H1 (cell line): Measurements from ENCODE around the gene KIF5A. TPM values are rescaled to one million over a fixed set of nuclear protein-coding genes. Genes with fewer than 3 reads are reported as not detected.

Experiments
- CTCF ChIA-PET: fragments of 300-600 bp; sonication (Branson Sonifier 250); formaldehyde crosslinking; loops from one replicate; lab custom pipeline; 2021; ENCODE audit not compliant: partially characterized antibody; lab: Charles Lee
- POLR2A ChIA-PET: fragments of 300-600 bp; sonication (Branson Sonifier 250); formaldehyde crosslinking; loops from one replicate; lab custom pipeline; 2021; ENCODE audit warnings: inconsistent platforms; ENCODE audit not compliant: partially characterized antibody; lab: Charles Lee
- DNase-seq, 2 experiments: peaks; one replicate each; pipeline versions ENCODE4 v3.0.0 to v3.0.0-alpha.2; 2010 to 2022; ENCODE audit warnings: low spot score in 2 of 2, low read depth in 1 of 2, mixed read lengths in 1 of 2
- FAIRE-seq: peaks from 2 replicates; lab custom pipeline; 2011; peaks lifted over from hg19 to GRCh38; lab: Jason Lieb, UNC
- H2AFZ ChIP-seq: 2 replicates; pipeline ENCODE4 v1.8.1; 2012; ENCODE audit warnings: low read length, inconsistent platforms
- H2AK5ac ChIP-seq: 2 replicates; pipeline ENCODE4 v1.6.1; 2013; ENCODE audit warnings: low read depth, low read length
- H2BK120ac ChIP-seq: replicated peaks from 2 replicates; pipeline ENCODE3; 2013; ENCODE audit warnings: low read depth, low read length, inconsistent platforms
- H2BK12ac ChIP-seq: 2 replicates; pipeline ENCODE4 v1.6.1; 2013; ENCODE audit warnings: low read depth, low read length
- H2BK15ac ChIP-seq: 2 replicates; pipeline ENCODE4 v1.6.1; 2013; ENCODE audit warnings: low read length
- H2BK20ac ChIP-seq: 2 replicates; pipeline ENCODE4 v1.6.1; 2013; ENCODE audit warnings: low read length
- H2BK5ac ChIP-seq: 2 replicates; pipeline ENCODE4 v1.6.1; 2013; ENCODE audit warnings: low read depth, low read length
- H3K14ac ChIP-seq: 2 replicates; pipeline ENCODE4 v1.6.1; 2013; ENCODE audit warnings: inconsistent platforms; ENCODE audit not compliant: insufficient read length
- H3K18ac ChIP-seq: 2 replicates; pipeline ENCODE4 v1.6.1; 2013; ENCODE audit warnings: low read length; ENCODE audit errors: extremely low read depth
- H3K23ac ChIP-seq: 2 replicates; pipeline ENCODE4 v1.6.1; 2013; ENCODE audit warnings: inconsistent platforms; ENCODE audit not compliant: insufficient read length
- H3K23me2 ChIP-seq: 2 replicates; pipeline ENCODE4 v1.6.1; 2013; ENCODE audit warnings: low read depth, low read length
- H3K27ac ChIP-seq: 2 replicates; pipeline ENCODE4 v1.6.1; 2011; ENCODE audit warnings: low read depth, low read length, inconsistent platforms
- H3K27me3 ChIP-seq, 4 experiments: replicated peaks in 1 of 4; 1 replicate in 1 of 4; 2 replicates in 3 of 4; pipeline versions ENCODE4 v1.6.1 to v1.8.1; 2011 to 2013; ENCODE audit warnings: low read length in 3 of 4, mild to moderate bottlenecking in 3 of 4, inconsistent platforms in 2 of 4, mixed read lengths in 2 of 4, moderate library complexity in 1 of 4; ENCODE audit not compliant: control insufficient read depth in 3 of 4, insufficient read depth in 3 of 4; ENCODE audit errors: extremely low read depth in 1 of 4
- H3K36me3 ChIP-seq, 4 experiments: 2 replicates each; pipeline versions ENCODE4 v1.6.1 to v1.8.1; 2011 to 2013; ENCODE audit warnings: mild to moderate bottlenecking in 4 of 4, low read length in 3 of 4, moderate library complexity in 2 of 4, control low read depth in 1 of 4, inconsistent platforms in 1 of 4; ENCODE audit not compliant: insufficient read depth in 4 of 4, control insufficient read depth in 2 of 4
- H3K4ac ChIP-seq: replicated peaks from 2 replicates; pipeline ENCODE3; 2013; ENCODE audit warnings: low read length, low read depth, mixed read lengths, inconsistent platforms; ENCODE audit not compliant: insufficient read length
- H3K4me1 ChIP-seq, 4 experiments: replicated peaks in 1 of 4; 1 replicate in 1 of 4; 2 replicates in 3 of 4; pipeline versions ENCODE4 v1.6.1 to v1.8.1; 2011 to 2013; ENCODE audit warnings: low read length in 3 of 4, inconsistent platforms in 2 of 4, mixed read lengths in 1 of 4; ENCODE audit not compliant: insufficient read depth in 4 of 4, control insufficient read depth in 3 of 4
- H3K4me2 ChIP-seq, 2 experiments: 2 replicates each; pipeline versions ENCODE4 v1.6.1 to v1.8.1; 2011 to 2013; ENCODE audit warnings: low read depth in 2 of 2, low read length in 2 of 2, control low read depth in 1 of 2, inconsistent platforms in 1 of 2, mild to moderate bottlenecking in 1 of 2; ENCODE audit not compliant: insufficient read depth in 1 of 2
- H3K4me3 ChIP-seq, 4 experiments: fragments of 200-600, 300-600 bp in 1 of 4; sonication (generic), shearing (Covaris generic), sonication (Bioruptor Twin) in 1 of 4; 2 replicates each; pipeline versions ENCODE4 v1.5.1 to v1.8.1; 2011 to 2016; ENCODE audit warnings: low read length in 4 of 4, low read depth in 3 of 4, control low read depth in 2 of 4, inconsistent platforms in 2 of 4, mild to moderate bottlenecking in 2 of 4, mixed read lengths in 1 of 4, moderate library complexity in 1 of 4; ENCODE audit not compliant: insufficient read depth in 2 of 4; ENCODE audit errors: extremely low read depth in 1 of 4
- H3K56ac ChIP-seq: replicated peaks from 2 replicates; pipeline ENCODE3; 2013; ENCODE audit warnings: low read depth, mild to moderate bottlenecking, mixed read lengths, low read length, inconsistent platforms; ENCODE audit not compliant: insufficient read length
- H3K79me1 ChIP-seq: 2 replicates; pipeline ENCODE4 v1.6.1; 2013; ENCODE audit warnings: low read depth, low read length, control low read depth
- H3K79me2 ChIP-seq, 2 experiments: 2 replicates each; pipeline versions ENCODE4 v1.6.1 to v1.8.1; 2012 to 2013; ENCODE audit warnings: low read length in 2 of 2, mild to moderate bottlenecking in 2 of 2, inconsistent platforms in 1 of 2; ENCODE audit not compliant: insufficient read depth in 2 of 2, control insufficient read depth in 1 of 2
- H3K9ac ChIP-seq, 4 experiments: replicated peaks in 1 of 4; 1 replicate in 1 of 4; 2 replicates in 3 of 4; pipeline versions ENCODE4 v1.6.1 to v1.8.1; 2011 to 2013; ENCODE audit warnings: low read depth in 3 of 4, low read length in 3 of 4, control low read depth in 2 of 4, mild to moderate bottlenecking in 2 of 4, moderate library complexity in 2 of 4, inconsistent platforms in 1 of 4; ENCODE audit errors: extremely low read depth in 1 of 4
- H3K9me3 ChIP-seq, 2 experiments: 2 replicates each; pipeline versions ENCODE4 v1.6.1 to v1.8.1; 2012 to 2013; ENCODE audit warnings: mild to moderate bottlenecking in 2 of 2, moderate library complexity in 2 of 2, control low read depth in 1 of 2, inconsistent platforms in 1 of 2, low read depth in 1 of 2, low read length in 1 of 2, mixed read lengths in 1 of 2; ENCODE audit not compliant: insufficient read depth in 2 of 2
- H4K20me1 ChIP-seq, 2 experiments: replicated peaks in 1 of 2; 2 replicates each; pipeline versions ENCODE3 to v1.8.1; 2011 to 2013; ENCODE audit warnings: inconsistent platforms in 2 of 2, low read length in 2 of 2, mild to moderate bottlenecking in 1 of 2; ENCODE audit not compliant: insufficient read depth in 2 of 2, control insufficient read depth in 1 of 2
- H4K5ac ChIP-seq: 2 replicates; pipeline ENCODE4 v1.6.1; 2013; ENCODE audit warnings: low read length, low read depth, mixed read lengths, inconsistent platforms; ENCODE audit not compliant: insufficient read length
- H4K8ac ChIP-seq: 2 replicates; pipeline ENCODE4 v1.8.0; 2013; ENCODE audit warnings: mild to moderate bottlenecking, moderate library complexity, low read length, inconsistent platforms; ENCODE audit not compliant: insufficient read depth; ENCODE audit errors: extremely low read depth
- H4K91ac ChIP-seq: replicated peaks from 2 replicates; pipeline ENCODE3; 2013; ENCODE audit warnings: low read length, mixed read lengths, inconsistent platforms; ENCODE audit not compliant: insufficient read length
- CREB1 ChIP-seq: IDR thresholded peaks from 2 replicates; pipeline ENCODE4 v1.6.1; 2012; ENCODE audit warnings: inconsistent platforms
- EGR1 ChIP-seq: IDR thresholded peaks from 2 replicates; pipeline ENCODE4 v1.6.1; 2011; ENCODE audit warnings: low read depth, low read length, borderline replicate concordance
- EP300 ChIP-seq, 2 experiments: IDR thresholded peaks; 1 replicate in 1 of 2; 2 replicates in 1 of 2; pipeline ENCODE4 v1.6.1; 2011 to 2012; ENCODE audit warnings: low read depth in 2 of 2, low read length in 2 of 2, mild to moderate bottlenecking in 2 of 2, borderline replicate concordance in 1 of 2, inconsistent platforms in 1 of 2, moderate library complexity in 1 of 2
- KDM4A ChIP-seq: IDR thresholded peaks from one replicate; pipeline ENCODE4 v1.7.1; 2012; ENCODE audit warnings: low read depth, mild to moderate bottlenecking, moderate library complexity, low read length, inconsistent platforms; ENCODE audit not compliant: severe bottlenecking
- PHF8 ChIP-seq: fragments of 200-600 bp; sonication (generic); conservative IDR thresholded peaks from 2 replicates; pipeline ENCODE4 v1.7.1; 2012; ENCODE audit warnings: low read depth, mild to moderate bottlenecking, inconsistent platforms, low read length, moderate library complexity
- RNF2 ChIP-seq: fragments of 200-900, 300-1000 bp; sonication (generic); IDR thresholded peaks from 2 replicates; pipeline ENCODE4 v1.7.1; 2016; ENCODE audit warnings: borderline replicate concordance, low read depth, mild to moderate bottlenecking, antibody characterized with exemption, low read length; ENCODE audit not compliant: poor library complexity, severe bottlenecking; ENCODE audit errors: missing control alignments
- TBP ChIP-seq: IDR thresholded peaks from 2 replicates; pipeline ENCODE4 v1.6.1; 2011; ENCODE audit warnings: low read depth, low read length, improper control_type of control experiment
- USF2 ChIP-seq: IDR thresholded peaks from 2 replicates; pipeline ENCODE4 v1.6.1; 2011; ENCODE audit warnings: low read length, improper control_type of control experiment
- WGBS, 2 experiments: shearing (Covaris generic) in 1 of 2; methylation state at CpG; one replicate each; pipeline versions ENCODE4 v1.1.6 to v1.1.7; 2013 to 2015; ENCODE audit warnings: low lambda C conversion rate in 2 of 2, mixed read lengths in 2 of 2, inconsistent platforms in 1 of 2, low coverage in 1 of 2, missing lambda C conversion rate in 1 of 2; ENCODE audit not compliant: insufficient replicate concordance in 2 of 2, insufficient coverage in 1 of 2, insufficient read length in 1 of 2; ENCODE audit errors: extremely low coverage in 1 of 2, missing lambda C conversion rate in 1 of 2; 5-methylcytosine and 5-hydroxymethylcytosine counted together
- polyA plus RNA-seq, 7 experiments: library from polyadenylated mRNA; depleted of rRNA in 3 of 7; stranded (reverse) in 5 of 7; unstranded in 2 of 7; fragments of >200 nt in 5 of 7; fragments of 200-250 nt in 2 of 7; gene quantifications; 1 replicate in 5 of 7; 2 replicates in 1 of 7; 4 replicates in 1 of 7; pipeline versions ENCODE4 v1.2.1 to v1.2.3, GENCODE V29; 2011 to 2013; ENCODE audit warnings: missing spikeins in 2 of 7, mixed read lengths in 2 of 7
- total RNA-seq: library from RNA; stranded (reverse); fragmentation: NEBNext Ultra II Directional; extraction: Animal tissue kit (Norgen Biotek cat#: 25700); gene quantifications from 2 replicates; pipeline ENCODE4 v1.2.1, GENCODE V29; 2021

Gene KIF5A
- total and polyA plus RNA-seq, 2 of the 8 experiments (the other 6 are each of a cell fraction or from before 2014, with no cell fraction given): 10.7 to 21.9 TPM

- no peak overlapping the region for H2BK120ac ChIP-seq
- DNase-seq: no peak
- H3K4me1 ChIP-seq: no peaks in the 10 kb centered on the region
- no peak overlapping the region for H2AFZ ChIP-seq
- no peak overlapping the region for H3K9ac ChIP-seq
- no peaks in the 10 kb centered on the region for H3K9me3 ChIP-seq
- H3K56ac ChIP-seq: no peak overlapping the region
- H3K23me2 ChIP-seq: no peaks in the 10 kb centered on the region
- H2AK5ac ChIP-seq: no peak overlapping the region
- WGBS, 2 experiments: 98% methylated on average over 2 of the region's 2 CpGs; no CpG with 5 or more reads in 1 of the 2 experiments
- H3K23ac ChIP-seq: no peak overlapping the region
- H2BK5ac ChIP-seq: no peak overlapping the region
- ChIA-PET POLR2A (interaction anchor here (1.6 kb wide), 1 partner anchor 59 kb away, joined by 4 read pairs; the partner anchor contains the start of gene DDIT3), CTCF (interaction anchor here (7.8 kb wide), 1 partner anchor 45 kb away, joined by 201 read pairs; no protein-coding TSS in a partner anchor)
- H2BK20ac ChIP-seq: no peak overlapping the region
- FAIRE-seq: no peak
- no peak overlapping the region for H3K18ac ChIP-seq
- no peak overlapping the region for H3K14ac ChIP-seq
- H2BK15ac ChIP-seq: no peak overlapping the region
- no peak overlapping the region for H4K91ac ChIP-seq
- no peaks in the 10 kb centered on the region for H3K79me2 ChIP-seq
- H3K27me3 ChIP-seq: no peaks in the 10 kb centered on the region
- H2BK12ac ChIP-seq: no peak overlapping the region
- H4K20me1 ChIP-seq: peaks cover 4 to 10% of the 10 kb centered on the region in 2 experiments
- no peak overlapping the region for H3K4me3 ChIP-seq
- no peak overlapping the region for H4K5ac ChIP-seq
- H3K27ac ChIP-seq: no peak overlapping the region
- no peak overlapping the region for H3K4me2 ChIP-seq
- H3K36me3 ChIP-seq: peaks cover 20 to 62% (median 46%) of the 10 kb centered on the region in 4 experiments
- TF ChIP-seq CREB1 (no peak), TBP (no peak), RNF2 (no peak), USF2 (no peak), EGR1 (no peak), EP300 (IDR thresholded peaks at IDR 0.05; ENCODE audit: borderline replicate concordance in 1 of 2, low read depth in 2 of 2, low read length in 2 of 2) (no peak), PHF8 (no peak), KDM4A (no peak)
- no peak overlapping the region for H4K8ac ChIP-seq
- no peaks in the 10 kb centered on the region for H3K79me1 ChIP-seq
- no peak overlapping the region for H3K4ac ChIP-seq
Measured at GRCh38 chr12:57579011-57579410, 29.2 kb downstream of the KIF5A start.
